PC-9 (cell line): ENCODE measurements around the gene ADAMTS2. TPM values are rescaled to one million over a fixed set of nuclear protein-coding genes. Genes with fewer than 3 reads are reported as not detected.

Experiments
- BruUV-seq: library from RNA; stranded (reverse); fragments of 400-500 nt; replicated peaks from 2 replicates; lab custom pipeline; 2021; lab: Mats Ljungman, UMichigan
- CTCF ChIA-PET: fragments of 300-600 bp; sonication (Branson Sonifier 250); formaldehyde crosslinking; loops from one replicate; lab custom pipeline; 2022; ENCODE audit warnings: antibody characterized with exemption; lab: Charles Lee
- POLR2A ChIA-PET: fragments of 300-600 bp; sonication (Branson Sonifier 250); formaldehyde crosslinking; loops from one replicate; lab custom pipeline; 2022; ENCODE audit warnings: antibody characterized with exemption; ENCODE audit not compliant: unreplicated experiment; lab: Charles Lee
- DNase-seq, 2 experiments: peaks; one replicate each; pipeline versions ENCODE4 v3.0.0 to v3.0.0-alpha.2; 2015 to 2022; ENCODE audit warnings: mixed read lengths in 1 of 2
- H2AFZ ChIP-seq: fragments of 200-600 bp; sonication (generic); 2 replicates; pipeline ENCODE4 v1.8.1; 2017; ENCODE audit warnings: antibody characterized with exemption
- H3F3A ChIP-seq: fragments of 200-600 bp; sonication (generic); 2 replicates; pipeline ENCODE4 v1.8.1; 2017; ENCODE audit warnings: antibody characterized with exemption, mild to moderate bottlenecking, low read depth; ENCODE audit not compliant: insufficient read depth
- H3K27ac ChIP-seq: fragments of 200-600 bp; sonication (generic); 2 replicates; pipeline ENCODE4 v1.6.1; 2016; ENCODE audit warnings: mixed run types
- H3K27me3 ChIP-seq: fragments of 200-600 bp; sonication (generic); 2 replicates; pipeline ENCODE4 v1.6.1; 2016; ENCODE audit warnings: low read depth, mixed run types; ENCODE audit not compliant: insufficient read depth
- H3K36me3 ChIP-seq: fragments of 200-600 bp; sonication (generic); 2 replicates; pipeline ENCODE4 v1.6.1; 2016; ENCODE audit warnings: low read depth, mixed run types
- H3K4me1 ChIP-seq: fragments of 200-600 bp; sonication (generic); replicated peaks from 2 replicates; pipeline ENCODE4 v1.6.1; 2016; ENCODE audit warnings: mixed run types; ENCODE audit not compliant: insufficient read depth
- H3K4me2 ChIP-seq: fragments of 200-600 bp; sonication (generic); 2 replicates; pipeline ENCODE4 v1.6.1; 2017; ENCODE audit warnings: mixed run types
- H3K4me3 ChIP-seq: fragments of 200-600 bp; sonication (generic); 2 replicates; pipeline ENCODE4 v1.6.1; 2016; ENCODE audit warnings: mixed run types
- H3K79me2 ChIP-seq: fragments of 200-600 bp; sonication (generic); 2 replicates; pipeline ENCODE4 v1.6.1; 2017; ENCODE audit warnings: low read depth, mixed run types
- H3K9me2 ChIP-seq: fragments of 200-600 bp; sonication (generic); 2 replicates; pipeline ENCODE4 v1.8.1; 2017; ENCODE audit warnings: mild to moderate bottlenecking; ENCODE audit not compliant: insufficient read depth
- H3K9me3 ChIP-seq: fragments of 200-600 bp; sonication (generic); 2 replicates; pipeline ENCODE4 v1.8.1; 2016; ENCODE audit warnings: low read depth; ENCODE audit not compliant: insufficient read depth
- H4K20me1 ChIP-seq: fragments of 200-600 bp; sonication (generic); 2 replicates; pipeline ENCODE4 v1.8.1; 2017; ENCODE audit not compliant: insufficient read depth
- EZH2 ChIP-seq: fragments of 200-600 bp; sonication (generic); IDR thresholded peaks from 2 replicates; pipeline ENCODE4 v1.8.0; 2017; ENCODE audit warnings: antibody characterized with exemption, low read depth
- intact Hi-C: fragments of 100-400 bp; cut with micrococcal nuclease; formaldehyde crosslinking; loops from one replicate; pipeline ENCODE4 v1.10.0; 2022; ENCODE audit not compliant: unreplicated experiment
- total RNA-seq: library from RNA; stranded (reverse); gene quantifications from 2 replicates; pipeline ENCODE4 v1.2.3, GENCODE V29; 2021
- TF ChIP-seq, protein P1 (sequence below): fragments of 200-600 bp; sonication (generic); conservative IDR thresholded peaks from 2 replicates; pipeline ENCODE4 v1.6.1; 2017; ENCODE audit warnings: mixed run types, antibody characterized with exemption, mild to moderate bottlenecking, moderate library complexity

ADAMTS2 gene
- total RNA-seq, 1 experiment from 2014 or later = not detected

- H3K79me2 ChIP-seq = no peaks in the 10 kb centered on the region
- TF ChIP-seq, protein P1, sequence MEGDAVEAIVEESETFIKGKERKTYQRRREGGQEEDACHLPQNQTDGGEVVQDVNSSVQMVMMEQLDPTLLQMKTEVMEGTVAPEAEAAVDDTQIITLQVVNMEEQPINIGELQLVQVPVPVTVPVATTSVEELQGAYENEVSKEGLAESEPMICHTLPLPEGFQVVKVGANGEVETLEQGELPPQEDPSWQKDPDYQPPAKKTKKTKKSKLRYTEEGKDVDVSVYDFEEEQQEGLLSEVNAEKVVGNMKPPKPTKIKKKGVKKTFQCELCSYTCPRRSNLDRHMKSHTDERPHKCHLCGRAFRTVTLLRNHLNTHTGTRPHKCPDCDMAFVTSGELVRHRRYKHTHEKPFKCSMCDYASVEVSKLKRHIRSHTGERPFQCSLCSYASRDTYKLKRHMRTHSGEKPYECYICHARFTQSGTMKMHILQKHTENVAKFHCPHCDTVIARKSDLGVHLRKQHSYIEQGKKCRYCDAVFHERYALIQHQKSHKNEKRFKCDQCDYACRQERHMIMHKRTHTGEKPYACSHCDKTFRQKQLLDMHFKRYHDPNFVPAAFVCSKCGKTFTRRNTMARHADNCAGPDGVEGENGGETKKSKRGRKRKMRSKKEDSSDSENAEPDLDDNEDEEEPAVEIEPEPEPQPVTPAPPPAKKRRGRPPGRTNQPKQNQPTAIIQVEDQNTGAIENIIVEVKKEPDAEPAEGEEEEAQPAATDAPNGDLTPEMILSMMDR = no peak
- no peak for TF ChIP-seq EZH2
- H3F3A ChIP-seq = no peaks in the 10 kb centered on the region
- no peaks in the 10 kb centered on the region for H3K36me3 ChIP-seq
- CTCF ChIA-PET = no interaction called here
- no peaks in the 10 kb centered on the region for H3K4me1 ChIP-seq
- no TSS peak for BruUV-seq
- H3K4me2 ChIP-seq = no peak overlapping the region
- H2AFZ ChIP-seq = no peak overlapping the region
- H3K9me3 ChIP-seq = no peaks in the 10 kb centered on the region
- H3K27me3 ChIP-seq = peaks cover 95% of the 10 kb centered on the region
- POLR2A ChIA-PET = no interaction called here
- H3K4me3 ChIP-seq = no peak overlapping the region
- H3K9me2 ChIP-seq = no peaks in the 10 kb centered on the region
- intact Hi-C loops = no loop called here
- H3K27ac ChIP-seq = no peak overlapping the region
- H4K20me1 ChIP-seq = no peaks in the 10 kb centered on the region
- no peak for DNase-seq
Observed at GRCh38 chr5:179187681-179188575, 157.3 kb downstream of the ADAMTS2 start.

- no peak for DNase-seq
- TF ChIP-seq, protein P1 = no peak
- TF ChIP-seq EZH2 = no peak
Observed at GRCh38 chr5:179187229-179187678, 158.0 kb downstream of the ADAMTS2 start.

GRCh38 chr5:179186801-179187200 lies 158.5 kb downstream of the ADAMTS2 start:
- H3K27me3 ChIP-seq = peaks cover 95% of the 10 kb centered on the region
- H3K9me3 ChIP-seq = no peaks in the 10 kb centered on the region
- H3K4me1 ChIP-seq = no peaks in the 10 kb centered on the region
- H3K79me2 ChIP-seq = no peaks in the 10 kb centered on the region
- H3F3A ChIP-seq = no peaks in the 10 kb centered on the region
- no peaks in the 10 kb centered on the region for H3K36me3 ChIP-seq
- BruUV-seq = no TSS peak
- DNase-seq = no peak
- H3K4me2 ChIP-seq = no peak overlapping the region
- ChIA-PET POLR2A (no interaction called here), CTCF (no interaction called here)
- H4K20me1 ChIP-seq = no peaks in the 10 kb centered on the region
- H3K27ac ChIP-seq = no peak overlapping the region
- no peaks in the 10 kb centered on the region for H3K9me2 ChIP-seq
- TF ChIP-seq, protein P1 = no peak
- TF ChIP-seq EZH2 = no peak
- intact Hi-C loops = no loop called here
- no peak overlapping the region for H3K4me3 ChIP-seq
- H2AFZ ChIP-seq = no peak overlapping the region

More at GRCh38 chr5:179187229-179187678, 158.0 kb downstream of the ADAMTS2 start:
- no peaks in the 10 kb centered on the region for H3K9me2 ChIP-seq
- no peak overlapping the region for H3K4me3 ChIP-seq
- peaks cover 95% of the 10 kb centered on the region for H3K27me3 ChIP-seq
- H2AFZ ChIP-seq = no peak overlapping the region
- ChIA-PET POLR2A (no interaction called here), CTCF (no interaction called here)
- H3K9me3 ChIP-seq = no peaks in the 10 kb centered on the region
- no peak overlapping the region for H3K27ac ChIP-seq
- H3K79me2 ChIP-seq = no peaks in the 10 kb centered on the region
- no peak overlapping the region for H3K4me2 ChIP-seq
- BruUV-seq = no TSS peak
- H4K20me1 ChIP-seq = no peaks in the 10 kb centered on the region
- H3F3A ChIP-seq = no peaks in the 10 kb centered on the region
- intact Hi-C loops = no loop called here
- H3K4me1 ChIP-seq = no peaks in the 10 kb centered on the region
- no peaks in the 10 kb centered on the region for H3K36me3 ChIP-seq
